OCI-LY1 (cell line): ENCODE measurements around the gene TMEM260.

ENCODE experiments used
- H2AFZ ChIP-seq: fragments of 200-600 bp; sonication (generic), shearing (Covaris generic); 2 replicates; pipeline ENCODE4 v1.6.0; 2014; ENCODE audit warnings: antibody characterized with exemption, mild to moderate bottlenecking, low read length
- H3F3A ChIP-seq: fragments of 200-600 bp; sonication (generic), shearing (Covaris generic); 2 replicates; pipeline ENCODE4 v1.6.0; 2014; ENCODE audit warnings: mild to moderate bottlenecking, antibody characterized with exemption, low read length, moderate library complexity; ENCODE audit not compliant: insufficient read depth
- H3K27ac ChIP-seq: fragments of 200-600 bp; sonication (generic); 2 replicates; pipeline ENCODE4 v1.5.1; 2014; ENCODE audit warnings: low read length, mixed run types, mild to moderate bottlenecking, low read depth; ENCODE audit not compliant: poor library complexity, severe bottlenecking
- H3K27me3 ChIP-seq: fragments of 200-600 bp; sonication (generic); 2 replicates; pipeline ENCODE4 v1.6.0; 2014; ENCODE audit warnings: antibody characterized with exemption, mild to moderate bottlenecking, low read length, moderate library complexity; ENCODE audit not compliant: insufficient read depth
- H3K36me3 ChIP-seq: fragments of 200-600 bp; sonication (generic); 2 replicates; pipeline ENCODE4 v1.6.1; 2014; ENCODE audit warnings: mild to moderate bottlenecking, antibody characterized with exemption, low read length, moderate library complexity, mixed read lengths; ENCODE audit not compliant: insufficient read depth
- H3K4me1 ChIP-seq: fragments of 200-600 bp; sonication (generic); 2 replicates; pipeline ENCODE4 v1.5.1; 2014; ENCODE audit warnings: mild to moderate bottlenecking, low read length, moderate library complexity; ENCODE audit not compliant: insufficient read depth, severe bottlenecking
- H3K4me2 ChIP-seq: fragments of 200-600 bp; sonication (generic), shearing (Covaris generic); 2 replicates; pipeline ENCODE4 v1.6.1; 2014; ENCODE audit warnings: low read length
- H3K4me3 ChIP-seq: fragments of 200-600 bp; sonication (generic); 2 replicates; pipeline ENCODE4 v1.5.1; 2014; ENCODE audit warnings: low read length, low read depth, mild to moderate bottlenecking, mixed read lengths; ENCODE audit not compliant: poor library complexity, severe bottlenecking
- H3K79me2 ChIP-seq: fragments of 200-600 bp; shearing (Covaris generic); 2 replicates; pipeline ENCODE4 v1.6.1; 2016; ENCODE audit warnings: mixed run types, low read length, mixed read lengths; ENCODE audit not compliant: insufficient read depth
- H3K9ac ChIP-seq: fragments of 200-600 bp; sonication (generic), shearing (Covaris generic); 2 replicates; pipeline ENCODE4 v1.6.1; 2014; ENCODE audit warnings: mild to moderate bottlenecking, low read length, mixed read lengths
- H3K9me2 ChIP-seq: fragments of 200-600 bp; sonication (generic), shearing (Covaris generic); 2 replicates; pipeline ENCODE4 v1.6.1; 2014; ENCODE audit warnings: low read depth, mild to moderate bottlenecking, low read length, mixed read lengths
- H3K9me3 ChIP-seq: fragments of 200-600 bp; shearing (Covaris generic); 2 replicates; pipeline ENCODE4 v1.6.1; 2014; ENCODE audit warnings: low read length, mixed read lengths
- H4K20me1 ChIP-seq: fragments of 200-600 bp; sonication (generic), shearing (Covaris generic); 2 replicates; pipeline ENCODE4 v1.6.0; 2016; ENCODE audit warnings: mild to moderate bottlenecking, low read length; ENCODE audit not compliant: insufficient read depth
- CTCF ChIP-seq: fragments of 200-600 bp; sonication (generic), shearing (Covaris generic); IDR thresholded peaks from 2 replicates; pipeline ENCODE4 v1.5.1; 2017; ENCODE audit warnings: mild to moderate bottlenecking, antibody characterized with exemption, low read length, moderate library complexity, mixed read lengths
- EZH2 ChIP-seq: fragments of 200-600 bp; sonication (generic), shearing (Covaris generic); IDR thresholded peaks from 2 replicates; pipeline ENCODE4 v1.8.0; 2017; ENCODE audit warnings: borderline replicate concordance, mixed run types, mild to moderate bottlenecking, antibody characterized with exemption, low read length, moderate library complexity, mixed read lengths

TMEM260 gene

GRCh38 chr14:56569174-56569573, 10.4 kb upstream of the TMEM260 start:
- no peaks in the 10 kb centered on the region for H3K9me2 ChIP-seq
- H3K27ac ChIP-seq, result no peak overlapping the region
- no peaks in the 10 kb centered on the region for H3K36me3 ChIP-seq
- H4K20me1 ChIP-seq, result no peaks in the 10 kb centered on the region
- H3K79me2 ChIP-seq, result no peaks in the 10 kb centered on the region
- H3K4me1 ChIP-seq, result no peaks in the 10 kb centered on the region
- no peaks in the 10 kb centered on the region for H3F3A ChIP-seq
- no peak overlapping the region for H3K4me3 ChIP-seq
- no peak overlapping the region for H2AFZ ChIP-seq
- TF ChIP-seq EZH2 (no peak), CTCF (no peak)
- H3K9ac ChIP-seq, result no peak overlapping the region
- H3K27me3 ChIP-seq, result no peaks in the 10 kb centered on the region
- H3K4me2 ChIP-seq, result no peak overlapping the region
- no peaks in the 10 kb centered on the region for H3K9me3 ChIP-seq

- H3K27me3 ChIP-seq, result no peaks in the 10 kb centered on the region
- no peak overlapping the region for H3K9ac ChIP-seq
- H4K20me1 ChIP-seq, result no peaks in the 10 kb centered on the region
- no peak overlapping the region for H3K27ac ChIP-seq
- H3F3A ChIP-seq, result no peaks in the 10 kb centered on the region
- no peak overlapping the region for H3K4me3 ChIP-seq
- H3K36me3 ChIP-seq, result no peaks in the 10 kb centered on the region
- H3K79me2 ChIP-seq, result no peaks in the 10 kb centered on the region
- H2AFZ ChIP-seq, result no peak overlapping the region
- H3K4me2 ChIP-seq, result no peak overlapping the region
- no peaks in the 10 kb centered on the region for H3K9me2 ChIP-seq
- TF ChIP-seq CTCF (no peak), EZH2 (no peak)
- no peaks in the 10 kb centered on the region for H3K4me1 ChIP-seq
- no peaks in the 10 kb centered on the region for H3K9me3 ChIP-seq
These were observed 9.3 kb upstream of the TMEM260 start for GRCh38 chr14:56570295-56570694.

- H3K79me2 ChIP-seq, result peaks cover 33% of the 10 kb centered on the region
These were observed 668 bp downstream of the TMEM260 start for GRCh38 chr14:56580221-56580711.

More at GRCh38 chr14:56580221-56580711, 668 bp downstream of the TMEM260 start:
- H3K27me3 ChIP-seq, result no peaks in the 10 kb centered on the region
- H3F3A ChIP-seq, result no peaks in the 10 kb centered on the region
- no peaks in the 10 kb centered on the region for H4K20me1 ChIP-seq
- peak overlapping the region; percentile 93 for H3K9ac ChIP-seq
- peak overlapping the region; percentile 97 for H3K4me3 ChIP-seq
- peaks cover 25% of the 10 kb centered on the region for H3K4me1 ChIP-seq
- TF ChIP-seq CTCF (no peak), EZH2 (no peak)
- peak overlapping the region; percentile 57 for H3K27ac ChIP-seq
- no peaks in the 10 kb centered on the region for H3K9me2 ChIP-seq
- H2AFZ ChIP-seq, result no peak overlapping the region
- H3K9me3 ChIP-seq, result no peaks in the 10 kb centered on the region
- H3K4me2 ChIP-seq, result peak overlapping the region; percentile 100
- no peaks in the 10 kb centered on the region for H3K36me3 ChIP-seq
